ENCODE data around the gene ZDHHC23. TPM values are rescaled to one million over a fixed set of nuclear protein-coding genes. Genes with fewer than 3 reads are reported as not detected.
A peak's percentile ranks its signal among the peaks of the same experiment; 100 is the strongest.

ZDHHC23 gene
- total and polyA plus RNA-seq, 2 of the 13 experiments (the other 11 are each of a cell fraction or from before 2014, with no cell fraction given) = 1.6 to 8.8 TPM

- 0 out of 2 replicates have a peak, but pooled peaks have one; percentile 20 for TF ChIP-seq ZBTB43 (CRISPR knock-in tag; conservative IDR thresholded peaks at IDR 0.05)
- TF ChIP-seq BHLHE40 (IDR thresholded peaks at IDR 0.05; ENCODE audit: low read length) = peak; percentile 88
- no peak for TF ChIP-seq KDM5B (CRISPR knock-in tag; IDR thresholded peaks at IDR 0.05; ENCODE audit: borderline replicate concordance)
- TF ChIP-seq SPEN (CRISPR knock-in tag; IDR thresholded peaks at IDR 0.05; ENCODE audit: low read depth) = no peak
- 0 out of 2 replicates have a peak, but pooled peaks have one; percentile 32 for TF ChIP-seq ZNF441 (CRISPR knock-in tag; IDR thresholded peaks at IDR 0.05; ENCODE audit: borderline replicate concordance)
- TF ChIP-seq ZNF562 (CRISPR knock-in tag; IDR thresholded peaks at IDR 0.05; ENCODE audit: borderline replicate concordance) = no peak
- TF ChIP-seq ZNF546 (CRISPR knock-in tag; conservative IDR thresholded peaks at IDR 0.05) = no peak
- peak; percentile 36 for TF ChIP-seq HNRNPLL (IDR thresholded peaks at IDR 0.05; ENCODE audit: low read depth, low read length, poor library complexity, severe bottlenecking)
- no peak for TF ChIP-seq ZNF674 (CRISPR knock-in tag; IDR thresholded peaks at IDR 0.05; ENCODE audit: low read depth)
- no peak for TF ChIP-seq ZSCAN21 (CRISPR knock-in tag; IDR thresholded peaks at IDR 0.05; ENCODE audit: borderline replicate concordance)
- no peak for TF ChIP-seq BRD4 (CRISPR knock-in tag; IDR thresholded peaks at IDR 0.05)
- no peak for TF ChIP-seq NKX3-1 (CRISPR knock-in tag; IDR thresholded peaks at IDR 0.05)
- TF ChIP-seq ZHX1 (CRISPR knock-in tag; IDR thresholded peaks at IDR 0.05; ENCODE audit: low read depth) = no peak
- TF ChIP-seq KDM2A (CRISPR knock-in tag; IDR thresholded peaks at IDR 0.05; ENCODE audit: borderline replicate concordance, low read depth) = no peak
- no peak for TF ChIP-seq BRF2 (CRISPR knock-in tag; IDR thresholded peaks at IDR 0.05)
- TF ChIP-seq ZBTB25 (CRISPR knock-in tag; IDR thresholded peaks at IDR 0.05) = no peak
- TF ChIP-seq BRCA1 (CRISPR knock-in tag; IDR thresholded peaks at IDR 0.05) = no peak
- TF ChIP-seq EZH2 (conservative IDR thresholded peaks at IDR 0.05; ENCODE audit: low read depth, low read length) = no peak
- no peak for TF ChIP-seq ARNTL (CRISPR knock-in tag; IDR thresholded peaks at IDR 0.05)
- no peak for TF ChIP-seq ZNF230 (CRISPR knock-in tag; IDR thresholded peaks at IDR 0.05)
- no peak for TF ChIP-seq HES4 (CRISPR knock-in tag; IDR thresholded peaks at IDR 0.05; ENCODE audit: borderline replicate concordance)
- TF ChIP-seq ZNF883 (CRISPR knock-in tag; IDR thresholded peaks at IDR 0.05; ENCODE audit: not compliant biosample characterization) = no peak
- no peak for TF ChIP-seq MXD1 (CRISPR knock-in tag; IDR thresholded peaks at IDR 0.05)
- TF ChIP-seq GABPB1 (CRISPR knock-in tag; IDR thresholded peaks at IDR 0.05) = 0 out of 2 replicates have a peak, but pooled peaks have one; percentile 28
Observed at GRCh38 chr3:113947372-113948014, at the start of gene ZDHHC23 (continued).
